HepG2 (cell line): ENCODE data around the gene CD1C. TPM values are rescaled to one million over a fixed set of nuclear protein-coding genes. Genes with fewer than 3 reads are reported as not detected.

Source experiments
- ATAC-seq: fragments of 200-7000 bp; cut with Tn5 transposase; 3 replicates; pipeline ENCODE4 v1.9.1; 2020; ENCODE audit warnings: mild to moderate bottlenecking, moderate library complexity
- BruUV-seq: library from RNA; stranded (reverse); fragments of 400-500 nt; replicated peaks from 2 replicates; lab custom pipeline; 2021; lab: Mats Ljungman, UMichigan
- CTCF ChIA-PET: fragments of 300-600 bp; formaldehyde crosslinking; extraction: SDS; loops from one replicate; lab custom pipeline; 2021; ENCODE audit warnings: low total read pairs, inconsistent platforms, low intra/inter-chr PET ratio; lab: Yijun Ruan, JAX
- POLR2A ChIA-PET: fragments of 350-600 bp; sonication (Branson Sonifier 250); formaldehyde crosslinking; loops from one replicate; lab custom pipeline; 2020; ENCODE audit warnings: antibody characterized with exemption, inconsistent platforms; lab: Yijun Ruan, JAX
- DNase-seq: peaks from one replicate; pipeline ENCODE4 v3.0.0-alpha.2; 2015; ENCODE audit warnings: low spot score
- FAIRE-seq: peaks from 3 replicates; lab custom pipeline; 2011; peaks lifted over from hg19 to GRCh38; lab: Jason Lieb, UNC
- H2AFZ ChIP-seq: one replicate; pipeline ENCODE4 v1.6.1; 2011; ENCODE audit warnings: low read length, inconsistent platforms
- H3K27ac ChIP-seq: fragments of 300-600 bp; 3 replicates; pipeline ENCODE4 v1.8.0; 2011; ENCODE audit warnings: mixed run types, mild to moderate bottlenecking, mixed read lengths, low read length, inconsistent platforms; ENCODE audit not compliant: insufficient read depth; ENCODE audit errors: extremely low read length
- H3K27me3 ChIP-seq, 2 experiments: fragments of 200-600 bp in 1 of 2; 2 replicates in 1 of 2; 3 replicates in 1 of 2; pipeline versions ENCODE4 v1.6.0 to v1.8.0; 2011; ENCODE audit warnings: low read length in 2 of 2, mild to moderate bottlenecking in 2 of 2, moderate library complexity in 2 of 2, inconsistent platforms in 1 of 2; ENCODE audit not compliant: insufficient read depth in 2 of 2, control insufficient read depth in 1 of 2
- H3K36me3 ChIP-seq, 2 experiments: fragments of 200-600 bp in 1 of 2; replicated peaks in 1 of 2; 2 replicates in 1 of 2; 3 replicates in 1 of 2; pipeline versions ENCODE4 v1.5.1 to v1.8.0; 2011; ENCODE audit warnings: low read length in 2 of 2, inconsistent platforms in 1 of 2; ENCODE audit not compliant: insufficient read depth in 2 of 2, control insufficient read depth in 1 of 2
- H3K4me1 ChIP-seq: 2 replicates; pipeline ENCODE4 v1.5.1; 2012; ENCODE audit warnings: low read length, inconsistent platforms; ENCODE audit not compliant: insufficient read depth
- H3K4me2 ChIP-seq: 2 replicates; pipeline ENCODE4 v1.6.0; 2011; ENCODE audit warnings: low read depth, low read length, inconsistent platforms
- H3K4me3 ChIP-seq, 3 experiments: fragments of 200-600 bp in 1 of 3; sonication (generic), shearing (Covaris generic) in 1 of 3; replicated peaks in 1 of 3; 2 replicates each; pipeline ENCODE4 v1.5.1; 2011 to 2016; ENCODE audit warnings: low read length in 3 of 3, inconsistent platforms in 2 of 3, low read depth in 2 of 3, mild to moderate bottlenecking in 2 of 3, control low read depth in 1 of 3, mixed read lengths in 1 of 3; ENCODE audit not compliant: insufficient read depth in 1 of 3
- H3K79me2 ChIP-seq: one replicate; pipeline ENCODE4 v1.6.1; 2011; ENCODE audit warnings: low read length, inconsistent platforms; ENCODE audit not compliant: insufficient read depth
- H3K9ac ChIP-seq: 2 replicates; pipeline ENCODE4 v1.6.0; 2011; ENCODE audit warnings: mild to moderate bottlenecking, low read depth, low read length, inconsistent platforms; ENCODE audit not compliant: insufficient read depth
- H3K9me3 ChIP-seq: 2 replicates; pipeline ENCODE4 v1.5.1; 2012; ENCODE audit warnings: mild to moderate bottlenecking, low read length
- H4K20me1 ChIP-seq: 2 replicates; pipeline ENCODE4 v1.6.0; 2011; ENCODE audit warnings: inconsistent platforms, mild to moderate bottlenecking, low read length, moderate library complexity; ENCODE audit not compliant: insufficient read depth
- ATRX ChIP-seq: sonication (generic); formaldehyde crosslinking; IDR thresholded peaks from 2 replicates; pipeline ENCODE4 v1.4.0; 2020; ENCODE audit warnings: missing genetic modification reagents, borderline replicate concordance
- CCDC6 ChIP-seq: sonication (generic); formaldehyde crosslinking; IDR thresholded peaks from 2 replicates; pipeline ENCODE4 v1.8.1; 2022; ENCODE audit warnings: mild to moderate bottlenecking, missing genetic modification reagents, moderate library complexity
- GABPA ChIP-seq, 2 experiments: IDR thresholded peaks; 2 replicates each; pipeline ENCODE4 v1.6.1; 2011 to 2016; ENCODE audit warnings: low read depth in 2 of 2, low read length in 1 of 2, missing biosample characterization in 1 of 2, missing genetic modification characterization in 1 of 2
- HNRNPLL ChIP-seq: fragments of 200-400 bp; formaldehyde crosslinking; IDR thresholded peaks from 2 replicates; pipeline ENCODE4 v1.6.1; 2017; ENCODE audit warnings: mild to moderate bottlenecking, low read depth, low read length; ENCODE audit not compliant: poor library complexity, severe bottlenecking
- ISL2 ChIP-seq: sonication (generic); formaldehyde crosslinking; IDR thresholded peaks from 2 replicates; pipeline ENCODE4 v1.5.0; 2020; ENCODE audit warnings: missing genetic modification reagents
- MAZ ChIP-seq, 2 experiments: sonication (generic) in 1 of 2; formaldehyde crosslinking in 1 of 2; IDR thresholded peaks; 2 replicates each; pipeline versions ENCODE4 v1.5.0 to v1.6.1; 2012 to 2020; ENCODE audit warnings: low read depth in 2 of 2, mild to moderate bottlenecking in 2 of 2, borderline replicate concordance in 1 of 2, improper control_type of control experiment in 1 of 2, low read length in 1 of 2, missing genetic modification reagents in 1 of 2, moderate library complexity in 1 of 2
- NFKBIZ ChIP-seq: IDR thresholded peaks from 2 replicates; pipeline ENCODE4 v1.6.1; 2018; ENCODE audit warnings: missing genetic modification reagents, missing compliant biosample characterization
- SKI ChIP-seq: fragments of 450-650 bp; IDR thresholded peaks from one replicate; pipeline ENCODE4 v1.6.1; 2018; ENCODE audit warnings: mild to moderate bottlenecking; ENCODE audit not compliant: partially characterized antibody
- TCF7L2 ChIP-seq: IDR thresholded peaks from 2 replicates; pipeline ENCODE4 v1.6.1; 2011; ENCODE audit warnings: mild to moderate bottlenecking, low read depth, low read length, moderate library complexity
- ZBED4 ChIP-seq: sonication (generic); formaldehyde crosslinking; IDR thresholded peaks from 2 replicates; pipeline ENCODE4 v1.4.0; 2020; ENCODE audit warnings: missing genetic modification reagents, borderline replicate concordance
- ZBTB33 ChIP-seq: sonication (generic); formaldehyde crosslinking; IDR thresholded peaks from 2 replicates; pipeline ENCODE4 v1.4.0; 2020; ENCODE audit warnings: missing genetic modification reagents
- ZEB1 ChIP-seq: IDR thresholded peaks from 2 replicates; pipeline ENCODE4 v1.6.1; 2012; ENCODE audit warnings: mild to moderate bottlenecking, low read depth, inconsistent platforms; ENCODE audit not compliant: insufficient replicate concordance
- ZNF572 ChIP-seq: sonication (generic); formaldehyde crosslinking; IDR thresholded peaks from 2 replicates; pipeline ENCODE4 v1.5.1; 2020; ENCODE audit warnings: mild to moderate bottlenecking, missing genetic modification reagents
- WGBS: methylation state at CpG from one replicate; pipeline ENCODE4 v1.1.6; 2017; ENCODE audit warnings: low lambda C conversion rate; 5-methylcytosine and 5-hydroxymethylcytosine counted together
- in situ Hi-C: cut with HindIII; loops from 2 replicates; pipeline ENCODE4 v1.10.0; 2017; ENCODE audit warnings: low pct_unique_long_range_greater_than_20kb; ENCODE audit not compliant: extremely low pct_ligation_motif_present
- intact Hi-C: fragments of 100-400 bp; cut with micrococcal nuclease; formaldehyde crosslinking; loops from one replicate; pipeline ENCODE4 v1.10.0; 2022; ENCODE audit not compliant: unreplicated experiment
- polyA plus RNA-seq, 8 experiments: library from polyadenylated mRNA; depleted of rRNA in 3 of 8; stranded (reverse) in 7 of 8; unstranded in 1 of 8; fragments of >200 nt; fragmentation: Illumina TruSeq in 4 of 8; extraction: Trizol in 4 of 8; gene quantifications; 2 replicates each; pipeline versions ENCODE4 v1.2.1 to v1.2.3, GENCODE V29; 2011 to 2016; ENCODE audit warnings: low read depth in 4 of 8, missing spikeins in 1 of 8, mixed read lengths in 1 of 8; ENCODE audit not compliant: insufficient read depth in 1 of 8
- total RNA-seq, 5 experiments: library from RNA; depleted of rRNA; stranded (reverse); fragments of >200 nt; fragmentation: Illumina TruSeq; extraction: Trizol; gene quantifications; 2 replicates each; pipeline ENCODE4 v1.2.3, GENCODE V29; 2016; ENCODE audit warnings: low read depth in 1 of 5

CD1C gene
- total and polyA plus RNA-seq, 2 of the 13 experiments (the other 11 are each of a cell fraction or from before 2014, with no cell fraction given), result not detected

- Histone ChIP-seq H3K4me1 (no peaks in the 10 kb centered on the region), H2AFZ (no peak overlapping the region), H3K4me3 (no peak overlapping the region), H4K20me1 (no peaks in the 10 kb centered on the region), H3K27ac (no peak overlapping the region), H3K4me2 (no peak overlapping the region), H3K9ac (no peak overlapping the region), H3K27me3 (no peaks in the 10 kb centered on the region), H3K9me3 (peaks cover 33% of the 10 kb centered on the region), H3K79me2 (no peaks in the 10 kb centered on the region), H3K36me3 (no peaks in the 10 kb centered on the region)
- in situ Hi-C loops, result no loop called here
- no peak for TF ChIP-seq NFKBIZ (CRISPR knock-in tag)
- intact Hi-C loops, result no loop called here
- BruUV-seq, result no TSS peak
- ChIA-PET POLR2A (no interaction called here), CTCF (no interaction called here)
- ATAC-seq, result no peak
- no peak for DNase-seq
- WGBS, result 1% methylated on average over 2 of the region's 2 CpGs
- FAIRE-seq, result no peak
These were observed 21.3 kb downstream of the CD1C start for GRCh38 chr1:158311066-158311465.

GRCh38 chr1:158323866-158324265 lies 34.1 kb downstream of the CD1C start:
- no peak overlapping the region for H2AFZ ChIP-seq
- intact Hi-C loops (no loop called here), in situ Hi-C loops (no loop called here)
- 7% methylated on average over 1 of the region's 1 CpG for WGBS
- no peak overlapping the region for H3K9ac ChIP-seq
- H3K79me2 ChIP-seq, result no peaks in the 10 kb centered on the region
- no peak overlapping the region for H3K4me3 ChIP-seq
- no peaks in the 10 kb centered on the region for H4K20me1 ChIP-seq
- H3K27me3 ChIP-seq, result no peaks in the 10 kb centered on the region
- DNase-seq (no peak), ATAC-seq (no peak), FAIRE-seq (no peak)
- H3K27ac ChIP-seq, result no peak overlapping the region
- no TSS peak for BruUV-seq
- no peak overlapping the region for H3K4me2 ChIP-seq
- POLR2A ChIA-PET, result no interaction called here
- H3K9me3 ChIP-seq, result peaks cover 33% of the 10 kb centered on the region
- H3K4me1 ChIP-seq, result no peaks in the 10 kb centered on the region
- CTCF ChIA-PET, result no interaction called here
- H3K36me3 ChIP-seq, result no peaks in the 10 kb centered on the region
- no peak for TF ChIP-seq TCF7L2
- no peak for TF ChIP-seq ZNF572
- no peak for TF ChIP-seq ZBED4 (CRISPR knock-in tag)
- TF ChIP-seq HNRNPLL, result no peak
- no peak for TF ChIP-seq ATRX (CRISPR knock-in tag)
- no peak for TF ChIP-seq ZEB1
- TF ChIP-seq MAZ (IDR thresholded peaks at IDR 0.05; ENCODE audit: borderline replicate concordance, low read depth, low read length), result no peak
- TF ChIP-seq MAZ (CRISPR knock-in tag; IDR thresholded peaks at IDR 0.05; ENCODE audit: low read depth), result no peak
- TF ChIP-seq ISL2 (CRISPR knock-in tag), result no peak
- TF ChIP-seq GABPA (IDR thresholded peaks at IDR 0.05; ENCODE audit: low read depth, low read length), result no peak
- no peak for TF ChIP-seq GABPA (CRISPR knock-in tag; IDR thresholded peaks at IDR 0.05; ENCODE audit: low read depth)
- TF ChIP-seq ZBTB33 (CRISPR knock-in tag), result no peak
- no peak for TF ChIP-seq SKI
- no peak for TF ChIP-seq CCDC6 (CRISPR knock-in tag)
